Activated T-helper 9 cell treated with anti-CD3 and anti-CD28 coated beads, Interleukin-2, amount 50 U/mL, for 16 hours (primary cell): ENCODE measurements around the gene PLXNA2.

Experiments used
- DNase-seq: peaks from one replicate; pipeline ENCODE4 v3.0.0-alpha.2; 2020; ENCODE audit warnings: low read depth

PLXNA2 gene

DNA sequence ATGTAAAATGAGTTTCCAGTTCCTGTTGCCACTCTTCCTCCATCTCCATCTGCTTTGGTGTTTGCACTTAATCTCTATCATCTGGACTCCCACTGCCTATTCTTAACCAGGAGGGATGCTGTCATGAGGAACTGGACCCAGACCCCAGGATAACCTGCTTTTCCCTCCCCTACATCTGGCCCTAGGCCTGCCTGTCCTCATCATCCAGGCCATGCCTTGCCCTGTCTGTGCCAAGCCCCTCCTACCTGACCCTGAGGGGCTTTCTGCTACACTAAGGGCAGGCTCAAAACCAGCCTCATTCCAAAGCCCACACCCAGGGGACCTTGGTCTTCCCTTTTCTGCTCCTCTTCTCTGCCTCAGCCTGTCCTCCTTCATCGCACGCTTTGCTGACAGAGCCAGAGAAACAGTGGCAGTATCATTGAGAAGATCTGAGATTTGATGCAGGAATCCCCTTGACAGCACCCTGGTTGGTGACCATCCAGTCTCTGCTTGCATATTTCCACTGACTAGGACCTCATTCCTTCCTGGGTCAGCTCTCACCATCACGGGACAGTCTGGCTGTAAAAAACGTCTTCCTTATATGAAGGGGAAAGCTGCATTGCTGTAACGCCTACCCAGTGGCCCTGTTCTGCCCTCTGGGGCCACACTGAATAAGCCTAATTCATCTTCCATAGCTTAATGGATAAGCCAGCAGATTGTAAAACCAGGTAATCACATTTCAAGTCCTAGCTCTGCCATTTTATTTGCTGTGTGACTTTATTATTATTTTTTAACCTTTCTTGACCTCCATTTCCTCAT, 38.8 kb downstream of the PLXNA2 start:
- no peak for DNase-seq

DNA sequence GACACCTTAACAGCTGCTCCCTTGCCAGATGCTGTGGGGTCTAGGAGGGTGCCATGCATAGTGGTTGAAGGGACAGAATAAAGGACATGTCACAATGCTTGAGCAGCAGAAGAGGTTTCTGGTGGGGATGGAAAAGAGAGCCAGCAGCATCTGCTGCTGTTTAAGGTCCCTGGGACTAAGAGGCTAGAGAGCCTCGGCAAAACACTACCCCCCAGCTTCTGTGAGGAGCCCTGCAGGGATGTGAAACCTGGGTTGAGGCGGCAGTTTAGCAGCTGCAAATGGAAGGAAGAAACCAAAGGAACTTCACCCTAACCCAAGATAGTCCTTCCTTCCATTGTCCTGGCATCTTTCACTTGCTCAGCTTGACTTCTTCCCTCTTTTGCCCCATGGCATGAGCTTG, 39.4 kb downstream of the PLXNA2 start:
- no peak for DNase-seq

DNA sequence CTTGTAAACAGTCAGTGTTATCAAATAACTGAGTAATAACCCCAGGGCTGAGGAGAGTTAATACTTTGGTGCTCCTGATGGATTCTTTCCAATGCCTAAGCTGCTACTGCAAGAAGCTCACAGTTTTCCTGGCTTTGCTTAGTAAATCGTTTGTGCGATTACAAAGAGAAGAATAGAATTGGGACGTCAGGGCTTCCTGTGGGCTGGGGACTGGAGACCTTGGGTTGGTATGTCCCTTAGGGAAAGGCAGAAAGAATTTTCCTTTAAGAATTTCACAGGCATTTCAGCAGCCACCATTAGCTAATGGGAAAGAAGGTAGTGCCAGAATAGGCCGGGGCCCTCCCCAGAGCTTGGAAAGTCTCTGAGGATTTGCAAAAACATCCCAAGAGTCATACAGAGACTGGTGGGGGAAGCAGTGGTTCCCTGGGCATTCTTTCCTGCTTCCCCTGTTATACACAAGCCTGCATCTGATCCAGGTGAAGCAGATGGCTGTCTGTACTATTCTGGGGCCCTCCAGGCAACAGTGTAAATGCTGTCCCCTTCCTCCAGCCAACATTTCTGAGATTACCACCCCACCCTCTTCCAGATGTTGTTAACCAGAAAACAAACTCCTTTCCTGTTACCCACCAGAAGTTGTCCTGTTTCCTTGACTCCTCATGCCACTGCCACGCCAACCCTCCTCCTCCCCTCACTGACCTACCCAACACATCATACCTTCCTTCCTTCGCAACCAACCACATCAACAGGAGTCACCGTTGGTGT, 40.2 kb downstream of the PLXNA2 start:
- DNase-seq: no peak

DNA sequence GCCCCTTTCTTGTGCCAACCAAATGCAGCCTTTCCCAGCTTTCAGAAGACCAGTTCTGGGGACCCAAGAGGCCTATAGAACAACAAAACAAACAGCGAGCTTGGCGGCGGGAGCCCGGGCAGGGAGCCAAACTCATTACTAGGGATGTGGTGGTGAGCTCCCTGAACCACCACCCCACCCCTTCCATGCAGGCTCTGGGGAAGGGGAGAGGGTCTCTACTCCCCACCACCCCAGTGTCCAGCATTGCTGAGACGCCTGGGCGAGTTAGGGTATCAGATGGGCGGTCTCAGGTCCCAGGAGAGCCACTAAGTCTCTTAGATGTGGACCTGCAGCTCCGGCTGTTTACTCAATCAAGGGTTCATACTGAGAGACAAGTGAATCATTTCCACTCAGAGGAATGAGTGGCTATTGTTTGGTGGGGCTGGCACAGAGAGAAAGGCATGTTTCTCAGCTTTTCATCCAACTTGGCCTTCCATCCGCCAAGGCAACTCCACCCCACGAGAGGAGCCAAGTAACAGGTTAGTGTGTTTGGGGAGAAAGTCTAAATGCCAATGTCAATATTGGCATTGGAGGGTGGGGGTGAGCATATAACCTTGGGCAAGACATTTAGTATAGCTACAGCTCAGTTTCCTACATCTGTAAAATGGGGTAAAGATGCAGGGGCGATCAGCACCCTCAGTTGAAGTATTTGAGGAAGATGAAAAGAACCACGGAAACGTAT, 40.9 kb downstream of the PLXNA2 start:
- no peak for DNase-seq

DNA sequence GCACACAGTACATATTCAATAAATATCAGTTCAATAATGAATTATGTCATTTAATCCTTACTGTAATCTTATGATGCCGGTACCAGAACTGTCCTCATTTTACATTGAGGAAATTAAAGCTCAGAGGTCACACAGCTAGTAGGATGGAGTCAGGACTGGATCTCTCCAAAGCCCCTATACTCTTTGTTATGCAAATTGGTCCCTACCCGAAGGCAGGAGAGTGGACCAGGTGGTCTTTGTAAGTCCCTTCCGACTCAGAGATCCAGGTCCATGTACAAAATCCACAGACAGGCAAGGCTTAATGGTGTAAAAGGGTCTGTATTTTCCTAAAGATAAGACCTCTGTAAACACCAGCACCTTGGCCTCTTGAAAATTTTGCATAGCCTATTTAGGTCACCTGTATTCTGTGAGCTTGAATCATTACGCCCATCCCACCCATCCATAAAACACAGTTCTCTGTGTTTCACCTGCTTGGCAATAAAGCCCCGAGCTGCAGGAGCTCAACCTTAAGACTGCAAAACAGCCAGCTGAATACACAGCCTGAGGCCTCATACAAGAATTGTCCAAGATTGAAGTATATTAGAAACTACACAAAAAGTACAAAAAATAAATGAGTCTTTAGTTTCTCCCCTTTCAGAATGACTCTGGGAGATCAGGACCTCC, 41.7 kb downstream of the PLXNA2 start:
- DNase-seq: no peak

DNA sequence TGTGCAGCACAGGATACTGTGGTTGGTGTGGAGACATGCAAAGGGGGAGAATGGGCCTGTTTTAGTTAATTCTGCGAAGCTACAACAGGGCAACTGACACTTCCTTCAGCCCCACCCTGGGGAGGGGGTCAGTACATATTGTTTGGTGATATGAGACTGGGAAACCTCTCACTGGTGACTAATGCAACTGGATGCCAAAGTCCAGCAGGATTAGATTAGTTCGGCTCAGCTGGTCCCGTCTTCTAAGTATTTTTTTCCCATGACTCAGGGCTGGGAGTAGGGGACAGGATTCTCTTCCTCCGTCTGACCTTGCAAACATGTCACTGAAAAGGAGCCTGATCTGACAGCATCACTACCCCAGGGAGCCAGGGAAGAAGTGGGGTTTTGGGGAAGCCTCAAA, 43.0 kb downstream of the PLXNA2 start:
- DNase-seq: no peak

DNA sequence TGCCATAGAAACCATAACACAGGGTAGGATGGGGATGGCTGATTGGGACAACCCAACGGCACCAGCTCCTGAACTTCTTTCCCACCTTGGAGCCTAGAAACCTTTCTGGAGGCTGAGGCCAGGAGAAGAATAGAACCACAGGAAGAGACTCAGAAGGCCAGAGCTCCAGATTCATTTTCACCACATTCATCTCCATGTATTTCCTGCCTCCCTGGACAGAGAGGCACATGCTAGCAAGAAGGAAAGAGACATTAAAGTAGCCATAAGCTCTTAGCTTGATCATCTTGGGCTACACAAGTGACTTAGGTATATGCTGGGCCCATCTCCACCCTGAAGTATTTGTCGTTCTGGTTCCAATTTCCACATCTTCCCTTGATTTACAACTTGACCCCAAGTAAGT, 44.1 kb downstream of the PLXNA2 start:
- no peak for DNase-seq

DNA sequence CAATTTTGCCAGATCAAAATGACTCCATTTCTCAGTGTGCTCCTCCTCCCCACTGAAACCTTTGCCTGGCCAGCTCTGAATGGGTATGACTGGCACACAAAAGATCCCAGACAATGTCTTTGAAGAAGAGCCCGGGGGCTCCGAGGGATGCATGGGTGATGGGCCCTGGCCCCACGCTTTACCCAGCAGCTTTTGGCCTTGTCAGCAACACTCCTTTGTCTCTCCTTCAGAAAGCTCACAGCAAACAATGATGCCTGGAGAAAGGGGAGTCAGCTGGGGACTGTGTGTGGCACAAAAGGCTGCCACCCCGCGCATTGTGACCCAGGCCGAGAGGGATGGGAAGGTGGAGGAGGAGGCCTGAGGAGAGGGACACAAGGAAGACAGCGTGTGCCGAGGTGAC, 45.9 kb downstream of the PLXNA2 start:
- no peak for DNase-seq

DNA sequence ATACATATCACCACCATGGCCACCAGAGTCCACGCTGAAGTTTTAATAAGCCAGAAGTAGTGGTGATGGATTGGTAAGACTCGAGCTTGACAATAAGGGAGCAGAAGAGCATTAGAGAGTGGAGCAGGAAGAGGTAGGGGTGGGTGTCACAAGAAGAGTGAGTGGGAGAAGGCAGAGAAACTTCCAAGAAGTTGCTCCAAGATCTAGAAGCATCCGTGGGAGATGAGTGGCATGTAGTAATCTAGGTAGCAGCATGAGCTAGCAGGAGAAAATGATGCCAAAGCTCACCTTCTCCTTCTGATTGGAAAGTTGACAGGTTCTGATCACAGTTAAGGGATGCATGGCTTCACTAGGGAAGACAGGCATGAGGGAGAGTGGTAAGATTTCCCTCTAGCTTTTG, 49.2 kb downstream of the PLXNA2 start:
- no peak for DNase-seq

DNA sequence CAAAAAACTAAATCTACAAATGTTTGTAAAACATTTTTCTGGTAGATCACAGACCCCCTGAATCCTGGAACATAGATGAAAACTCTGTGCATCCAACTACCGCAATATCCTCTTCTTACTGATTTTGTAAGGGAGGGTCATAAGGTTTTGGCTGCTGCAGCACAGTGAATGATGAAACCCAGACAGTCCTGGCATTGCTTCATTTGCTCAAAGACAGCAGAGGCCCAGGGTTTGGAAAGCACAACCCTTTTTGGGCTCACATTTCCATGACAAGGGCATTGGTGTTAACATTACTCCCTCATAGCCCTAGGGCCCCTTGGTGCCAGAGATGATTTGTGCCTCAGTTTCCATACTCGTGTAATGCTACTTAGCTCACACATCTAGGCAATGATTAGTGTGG, 51.2 kb downstream of the PLXNA2 start:
- DNase-seq: no peak

DNA sequence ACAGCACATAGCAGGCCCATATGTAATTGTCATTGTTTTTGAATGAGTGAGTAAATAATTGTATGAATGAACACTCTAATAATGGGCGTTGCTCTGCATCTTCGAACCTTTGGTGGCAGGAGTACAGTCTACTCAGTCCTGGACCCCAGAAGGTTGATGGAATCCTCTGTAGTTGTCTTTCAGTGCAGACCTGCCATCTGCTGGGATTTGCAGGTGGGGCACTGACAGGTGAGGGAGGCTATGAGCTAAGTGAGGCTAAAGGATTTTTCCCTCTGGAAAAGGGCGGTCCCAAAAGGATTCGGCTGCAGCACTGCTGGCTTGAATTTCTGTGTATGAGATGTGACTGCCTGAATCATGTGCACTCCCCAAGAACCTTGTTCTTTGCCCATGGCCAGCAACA, 53.4 kb downstream of the PLXNA2 start:
- no peak for DNase-seq

DNA sequence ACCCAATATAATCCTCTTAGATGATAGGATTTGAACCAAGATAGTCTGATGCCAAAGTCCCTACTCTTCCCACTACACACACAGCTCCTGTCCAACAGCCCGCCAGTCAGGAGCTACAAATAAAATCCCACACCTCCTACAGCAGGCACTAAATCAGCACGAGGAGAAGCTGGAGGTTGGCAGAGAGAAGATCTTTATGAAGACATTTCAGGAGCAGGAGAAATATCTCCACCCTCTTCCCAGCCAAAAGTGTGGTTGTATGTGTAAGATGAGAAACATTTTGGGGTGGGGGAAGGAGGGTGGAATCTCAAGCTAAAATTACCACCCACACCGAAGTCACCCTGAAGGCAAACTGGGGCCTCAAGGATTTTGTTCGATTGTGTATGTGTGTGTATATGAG, 54.5 kb downstream of the PLXNA2 start:
- no peak for DNase-seq

DNA sequence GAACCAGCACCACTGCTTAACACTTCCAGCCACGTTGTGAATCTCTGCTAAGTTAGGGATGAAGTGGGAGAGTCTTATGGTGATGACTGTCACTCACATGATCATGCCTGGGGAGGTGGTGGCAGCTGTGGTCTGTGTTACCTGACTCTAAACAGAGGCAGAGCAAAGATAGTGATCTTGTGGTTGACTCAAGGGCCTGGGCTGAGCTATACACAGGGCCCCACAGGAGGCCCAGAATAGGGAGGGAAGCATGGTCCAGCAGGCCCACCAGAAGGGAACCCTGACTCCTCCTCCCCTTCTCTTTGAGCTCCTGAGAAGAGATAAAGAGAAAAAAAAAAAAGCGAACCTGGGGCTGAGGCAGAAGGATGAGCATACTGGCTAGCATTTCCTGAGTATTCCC, 55.0 kb downstream of the PLXNA2 start:
- no peak for DNase-seq

DNA sequence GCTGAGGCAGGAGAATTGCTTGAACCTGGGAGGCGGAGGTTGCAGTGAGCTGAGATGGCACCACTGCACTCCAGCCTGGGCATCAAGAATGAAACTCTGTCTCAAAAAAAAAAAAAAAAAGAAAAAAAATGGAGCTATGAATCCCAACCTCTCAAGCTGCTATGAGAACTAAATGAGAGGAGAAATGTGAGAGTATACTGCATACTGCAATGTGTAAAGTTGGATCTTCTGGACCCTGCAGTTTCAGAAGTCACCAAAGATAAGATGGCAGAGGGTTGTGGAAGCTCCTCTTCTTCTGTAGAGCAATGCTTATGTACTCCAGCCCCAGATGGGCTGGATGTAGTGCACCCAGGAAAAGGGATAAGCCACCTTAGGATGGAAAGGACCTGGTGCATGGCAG, 55.6 kb downstream of the PLXNA2 start:
- no peak for DNase-seq

DNA sequence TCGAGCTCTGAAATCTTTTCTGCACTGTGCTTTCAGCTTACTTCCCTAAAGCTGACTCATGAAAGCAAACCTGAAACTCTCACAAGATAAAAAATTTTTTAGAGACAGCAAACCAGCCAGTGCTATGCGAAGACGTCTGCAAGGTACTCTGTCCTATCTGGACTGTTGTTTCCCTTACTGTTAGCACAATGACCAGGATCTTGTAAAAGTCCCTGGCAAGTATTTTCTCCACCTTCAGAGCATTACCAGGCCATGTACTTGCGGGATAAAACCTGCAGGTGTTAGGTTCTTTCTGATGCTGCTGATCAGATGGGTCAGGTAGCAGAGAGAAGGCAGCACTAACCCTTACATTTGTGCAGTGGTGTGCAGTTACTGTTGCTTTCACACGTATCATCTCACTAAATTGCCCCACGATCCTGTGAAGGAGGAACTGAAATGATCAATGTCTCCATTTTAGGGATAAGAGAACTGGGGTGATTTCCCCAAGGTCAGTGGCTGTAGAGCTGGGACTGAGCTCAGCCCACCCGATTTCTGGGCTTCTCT, 56.6 kb downstream of the PLXNA2 start:
- DNase-seq: no peak

DNA sequence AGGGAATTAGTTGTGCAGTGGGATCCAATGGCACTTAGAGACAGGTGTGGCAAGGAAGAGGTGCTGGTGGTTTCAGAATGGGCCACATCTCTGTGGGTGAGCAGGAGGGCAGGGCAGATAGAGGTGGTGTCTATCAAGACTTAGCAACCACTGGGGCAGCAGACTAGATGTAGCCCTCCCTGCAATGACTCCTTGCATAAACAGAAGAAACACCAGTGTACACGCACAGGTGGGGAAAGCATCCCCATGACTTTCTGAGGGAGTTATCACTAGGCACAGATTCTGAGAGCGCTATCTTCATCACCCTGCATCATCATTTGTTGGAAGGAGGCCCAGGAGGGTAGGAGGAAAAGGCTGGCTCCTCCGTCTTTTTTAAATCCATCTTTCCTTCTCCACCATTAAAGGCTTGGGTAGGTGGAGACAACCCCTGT, 58.4 kb downstream of the PLXNA2 start:
- no peak for DNase-seq

DNA sequence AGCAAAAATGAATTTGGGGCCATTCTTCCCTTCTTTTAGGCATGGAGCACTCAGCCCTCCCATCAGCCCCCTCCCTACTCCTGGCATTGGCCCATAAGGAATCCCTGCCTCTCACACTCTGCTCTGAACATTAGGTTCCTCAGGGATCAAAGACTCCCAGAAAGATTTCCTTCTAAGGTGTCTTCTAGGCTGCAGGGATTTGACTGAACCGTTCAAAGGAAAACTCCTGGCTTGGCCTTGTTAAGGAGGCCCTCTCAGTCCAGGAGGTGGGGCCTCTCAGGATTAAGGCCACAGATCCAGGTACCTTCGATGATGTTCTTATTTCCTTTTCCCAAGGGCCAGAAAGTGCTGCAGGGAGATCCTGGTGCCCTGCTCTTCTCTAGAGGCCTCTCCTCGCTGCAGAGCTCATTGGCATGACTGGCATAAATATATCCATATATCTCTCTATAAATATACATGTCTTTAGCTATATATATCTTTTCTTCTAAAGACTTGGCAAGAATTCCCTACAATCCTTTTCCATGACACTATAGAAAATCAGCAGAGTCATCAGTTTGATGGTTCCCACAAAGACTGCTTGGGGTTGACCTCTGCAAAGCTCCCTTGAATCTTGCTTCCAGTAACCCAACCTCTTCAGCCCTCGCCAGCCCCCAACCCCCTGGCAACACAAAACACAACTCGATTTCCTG, 59.1 kb downstream of the PLXNA2 start:
- no peak for DNase-seq

DNA sequence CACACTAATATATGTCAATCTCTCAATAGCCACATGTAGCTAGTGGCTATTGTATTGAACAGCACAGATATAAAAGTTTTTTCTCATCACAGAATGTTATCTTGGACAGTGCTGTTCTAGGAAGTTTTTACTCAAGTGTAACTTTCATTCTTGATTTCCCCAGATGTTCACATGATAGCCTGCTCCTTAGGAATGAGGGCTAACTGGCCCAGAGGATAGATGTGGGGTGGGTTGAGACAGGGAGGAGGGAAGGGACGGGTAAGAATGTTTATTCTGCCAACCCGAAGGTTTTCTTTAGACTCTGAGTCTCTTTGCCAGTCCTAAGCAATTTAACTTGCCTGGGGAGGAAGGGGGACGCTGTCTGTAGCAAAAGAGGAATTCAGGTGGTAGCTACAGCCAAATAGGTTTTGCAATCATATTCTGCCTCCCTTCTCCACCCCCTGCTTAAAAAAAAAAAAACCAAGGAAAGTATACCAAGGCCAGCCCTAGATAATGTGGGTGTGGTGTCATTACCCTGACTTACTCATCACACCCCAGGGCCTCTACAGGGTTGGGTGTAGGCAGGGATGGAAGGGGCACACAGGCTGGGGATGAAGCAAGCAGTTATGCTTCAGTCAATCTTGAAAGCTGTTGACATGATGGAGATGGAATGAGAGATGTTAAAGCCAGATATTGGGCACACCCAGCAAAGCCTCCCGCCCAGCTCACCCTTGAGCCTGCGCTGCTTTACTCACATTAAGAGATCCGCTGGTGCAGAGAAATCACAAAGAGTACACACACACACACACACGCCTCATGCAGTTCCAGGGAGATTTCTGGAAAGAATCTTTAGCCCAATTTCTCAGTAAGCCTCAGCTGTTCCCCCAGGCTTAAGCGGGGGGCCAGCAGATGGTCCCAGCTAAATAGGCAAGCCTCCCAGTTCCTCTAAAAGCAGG, 59.9 kb downstream of the PLXNA2 start:
- DNase-seq: no peak

DNA sequence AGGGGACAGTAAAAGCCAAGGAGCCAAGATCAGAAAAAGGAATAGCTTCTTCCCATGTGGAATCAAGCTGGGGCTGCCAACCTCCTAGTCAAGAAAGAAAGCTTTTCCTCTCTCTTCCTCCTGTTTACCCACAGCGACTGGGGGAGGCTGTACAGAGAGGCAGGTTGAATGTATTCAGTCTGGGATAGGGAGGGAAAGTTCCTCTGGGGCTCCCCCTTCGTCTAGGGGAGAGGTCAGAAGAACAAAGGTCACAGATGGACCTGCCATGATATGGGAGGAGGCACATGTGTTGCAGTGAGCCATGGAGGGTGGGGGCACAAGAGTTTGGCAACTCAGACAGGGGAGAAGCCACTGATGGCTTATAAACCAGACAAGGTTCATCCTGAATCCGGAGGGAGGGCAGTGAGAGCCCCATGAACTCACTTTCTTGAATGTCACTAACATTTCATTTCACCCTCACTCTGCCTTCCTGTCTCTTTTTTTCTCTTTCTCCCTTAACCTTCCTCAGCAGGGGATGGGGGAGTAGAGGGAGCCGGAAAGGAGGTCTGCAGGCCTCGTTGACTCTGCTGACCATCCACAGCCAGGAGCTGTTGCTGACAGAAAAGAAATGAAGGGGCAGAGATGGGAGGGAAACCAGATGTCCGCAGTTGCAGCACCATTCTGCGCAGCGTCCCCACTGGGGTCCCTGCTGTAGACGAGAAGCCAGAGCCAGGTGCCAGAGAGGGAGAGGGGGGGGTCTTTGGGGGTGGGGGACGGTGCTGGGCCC, 61.1 kb downstream of the PLXNA2 start:
- DNase-seq: no peak

DNA sequence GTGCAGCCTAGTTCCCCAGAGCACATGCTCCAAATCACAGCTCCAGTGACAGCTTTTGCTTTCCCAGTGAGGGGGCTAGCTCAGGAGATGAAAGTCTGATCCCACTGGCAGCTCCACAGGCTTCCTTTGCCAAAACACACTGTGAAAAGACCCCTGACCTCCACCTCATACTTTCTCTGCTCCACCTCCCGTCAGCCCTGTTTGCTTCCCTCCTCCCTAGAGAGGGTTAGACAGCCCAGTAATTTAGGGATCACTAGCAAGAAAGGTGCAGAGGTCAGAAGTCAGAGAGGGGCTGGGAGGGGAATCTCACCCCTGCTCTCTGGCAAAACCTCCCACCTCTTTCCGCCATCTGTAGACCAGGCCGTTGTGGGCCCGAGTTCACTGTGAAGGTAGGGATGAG, 62.8 kb downstream of the PLXNA2 start:
- no peak for DNase-seq
